ENCODE measurements around the gene LCE2A.

GRCh38 chr1:152667648-152668047 is 30.5 kb upstream of the LCE2A start:
- TF ChIP-seq EZH2 (IDR thresholded peaks at IDR 0.05; ENCODE audit: insufficient read depth, poor library complexity, severe bottlenecking) = no peak
- TF ChIP-seq EZH2phosphoT487 (IDR thresholded peaks at IDR 0.05; ENCODE audit: insufficient read depth, low read depth) = no peak
